Hematopoietic multipotent progenitor cell treated with erythropoietin and hydrocortisone succinate and interleukin-3 and kit ligand, for 6 days (in vitro differentiated cells): Measurements from ENCODE around the gene RPS5.
"Not testable (repeated sequence)": the region's sequence is repeated elsewhere in the genome, so short reads cannot be mapped to it uniquely, and the experiment has no call there.

Experiments used
- DNase-seq: peaks from one replicate; pipeline ENCODE4 v3.0.0-alpha.2; 2015

RPS5 gene

GRCh38 chr19:58386576-58387337 lies at the start of gene RPS5:
Gene RPS5, plus strand, starts transcription at chr19:58387269. Its CDS starts 869 bp downstream, at chr19:58388138.
- DNase-seq = peak; percentile 100

- no peak for DNase-seq
Measured at GRCh38 chr19:58338336-58338735, 48.7 kb upstream of the RPS5 start.

GRCh38 chr19:58338825-58339558 lies 48.1 kb upstream of the RPS5 start:
- DNase-seq = no peak

- no peak for DNase-seq
Measured at GRCh38 chr19:58345558-58345957, 41.5 kb upstream of the RPS5 start.

DNA sequence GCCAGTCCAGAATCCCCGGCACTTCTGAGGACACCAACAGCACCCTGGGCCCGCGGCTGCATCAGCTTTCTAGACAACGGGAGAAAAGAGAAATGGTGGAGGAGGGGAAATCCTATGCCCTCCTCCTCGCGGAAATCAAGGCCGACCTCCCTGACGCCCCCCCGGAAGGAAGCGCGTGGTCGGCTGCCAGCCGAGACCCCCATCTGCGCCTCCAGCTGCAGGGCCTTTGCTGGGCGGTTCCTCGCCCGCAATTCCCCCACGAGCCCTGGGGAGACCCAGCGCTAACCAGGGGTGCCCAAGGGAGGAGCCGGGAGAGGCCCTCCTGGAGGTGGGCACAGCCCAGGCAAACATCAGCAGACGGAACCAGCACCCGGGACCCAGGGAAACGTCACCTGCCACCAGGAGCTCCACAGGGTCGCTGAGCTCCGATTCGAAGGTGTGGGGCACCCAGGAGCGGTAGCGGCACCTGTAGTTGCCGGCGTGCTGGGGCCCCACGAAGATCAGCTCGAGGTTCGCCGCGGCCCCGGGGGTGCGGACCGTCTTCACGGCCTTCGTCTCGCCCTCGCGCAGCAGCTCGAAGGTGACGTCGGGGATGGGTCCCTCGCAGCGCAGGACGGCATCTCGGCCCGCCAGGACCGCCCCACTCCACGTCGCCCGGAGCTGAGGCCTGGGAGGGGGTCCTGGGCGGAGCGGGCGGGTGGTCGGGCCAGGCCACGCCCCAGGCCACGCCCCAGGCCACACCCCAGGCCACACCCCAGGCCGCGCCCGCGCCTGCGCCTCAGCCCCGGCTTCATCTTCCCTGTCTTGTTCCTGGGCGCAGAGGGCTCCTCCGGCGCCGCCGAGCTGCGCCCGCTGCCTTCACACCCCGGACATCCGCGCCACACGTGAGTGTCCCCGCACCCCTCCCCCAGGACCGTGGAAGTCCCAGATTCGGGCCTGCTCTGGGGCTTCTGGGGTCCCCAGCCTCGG lies 39.8 kb upstream of the RPS5 start:
- peak; percentile 58 for DNase-seq

- not testable (repeated sequence) for DNase-seq
Measured at GRCh38 chr19:58348080-58348479, 39.0 kb upstream of the RPS5 start.

- DNase-seq = no peak
Measured at GRCh38 chr19:58349590-58349989, 37.5 kb upstream of the RPS5 start.

DNA sequence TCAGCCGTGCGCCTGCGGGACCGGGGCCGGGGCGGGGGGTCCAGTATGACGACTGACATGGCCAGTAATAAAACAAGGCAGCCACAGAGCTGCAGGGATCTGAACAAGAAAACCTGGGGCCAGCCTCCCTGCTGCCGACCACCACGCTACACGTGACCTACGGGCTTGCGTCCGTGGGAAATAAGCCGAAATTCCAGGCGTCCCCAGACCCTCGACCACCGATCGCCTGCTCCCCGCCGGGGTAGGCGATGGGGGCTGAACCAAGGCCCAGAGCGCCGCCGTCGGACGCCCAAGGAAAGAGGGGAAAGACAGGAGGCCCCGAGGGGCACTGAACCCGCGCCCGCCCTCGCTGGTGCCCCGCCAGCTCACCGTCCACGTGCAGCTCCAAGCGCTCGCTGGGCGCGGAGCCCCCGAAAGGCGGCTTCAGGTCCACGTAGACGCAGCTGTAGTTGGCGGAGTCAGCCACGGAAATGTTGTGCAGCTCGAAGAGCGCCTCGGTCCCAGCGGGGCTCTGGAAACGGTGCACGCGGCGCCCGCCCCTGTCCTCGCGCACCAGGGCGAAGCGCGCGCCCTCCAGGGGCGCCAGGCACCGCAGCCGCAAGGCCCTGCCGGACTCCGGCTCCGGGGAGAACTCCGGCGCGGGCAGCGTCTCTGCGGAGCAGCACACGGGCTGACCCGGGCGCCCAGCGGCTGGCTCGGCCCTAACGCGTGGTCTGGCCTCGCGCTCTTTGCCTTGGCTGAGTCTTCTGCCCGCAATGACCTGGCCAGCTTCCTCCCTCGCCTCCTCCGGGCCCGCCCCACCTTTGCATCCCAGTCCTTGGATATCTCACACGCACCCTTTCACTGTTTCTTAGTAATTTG lies 36.8 kb upstream of the RPS5 start:
- DNase-seq = no peak

GRCh38 chr19:58350871-58351557 lies 36.1 kb upstream of the RPS5 start:
- no peak for DNase-seq

- no peak for DNase-seq
Measured at GRCh38 chr19:58351558-58351878, 35.6 kb upstream of the RPS5 start.

- no peak for DNase-seq
Measured at GRCh38 chr19:58351990-58352755, 34.9 kb upstream of the RPS5 start.

- DNase-seq = no peak
Measured at GRCh38 chr19:58352760-58353671, 34.1 kb upstream of the RPS5 start, which contains the start of gene A1BG. Gene A1BG, minus strand, starts transcription at chr19:58353492. Its CDS starts 55 bp downstream, at chr19:58353437.

- no peak for DNase-seq
Measured at GRCh38 chr19:58353717-58354477, 33.2 kb upstream of the RPS5 start.

- no peak for DNase-seq
Measured at GRCh38 chr19:58354478-58355030, 32.5 kb upstream of the RPS5 start.

DNA sequence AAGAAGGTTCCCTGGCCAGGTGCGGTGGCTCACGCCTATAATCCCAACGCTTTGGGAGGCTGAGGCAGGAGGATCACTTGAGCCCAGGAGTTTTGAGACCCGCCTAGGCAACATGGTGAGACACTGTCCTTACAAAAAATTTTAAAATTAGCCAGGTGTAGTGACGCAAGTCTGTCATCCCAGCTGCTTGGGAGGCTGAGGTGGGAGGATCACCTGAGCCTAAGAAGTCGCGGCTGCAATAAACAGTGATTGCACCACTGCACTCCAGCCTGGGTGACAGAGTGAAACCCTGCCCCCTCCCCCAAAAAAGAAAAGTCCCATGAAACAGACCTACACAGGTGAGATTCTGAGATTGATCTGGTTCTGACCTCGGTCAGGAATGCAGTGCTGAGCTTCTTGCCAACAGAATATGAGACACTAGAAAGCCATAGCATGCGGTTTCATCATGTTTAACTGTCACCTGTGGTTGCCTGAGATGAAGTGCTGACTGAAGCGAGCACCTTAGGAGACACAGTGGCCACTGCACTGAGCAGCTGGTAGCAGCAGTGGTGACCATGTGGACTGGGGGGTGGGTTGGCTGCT lies 31.8 kb upstream of the RPS5 start:
- DNase-seq = no peak

DNA sequence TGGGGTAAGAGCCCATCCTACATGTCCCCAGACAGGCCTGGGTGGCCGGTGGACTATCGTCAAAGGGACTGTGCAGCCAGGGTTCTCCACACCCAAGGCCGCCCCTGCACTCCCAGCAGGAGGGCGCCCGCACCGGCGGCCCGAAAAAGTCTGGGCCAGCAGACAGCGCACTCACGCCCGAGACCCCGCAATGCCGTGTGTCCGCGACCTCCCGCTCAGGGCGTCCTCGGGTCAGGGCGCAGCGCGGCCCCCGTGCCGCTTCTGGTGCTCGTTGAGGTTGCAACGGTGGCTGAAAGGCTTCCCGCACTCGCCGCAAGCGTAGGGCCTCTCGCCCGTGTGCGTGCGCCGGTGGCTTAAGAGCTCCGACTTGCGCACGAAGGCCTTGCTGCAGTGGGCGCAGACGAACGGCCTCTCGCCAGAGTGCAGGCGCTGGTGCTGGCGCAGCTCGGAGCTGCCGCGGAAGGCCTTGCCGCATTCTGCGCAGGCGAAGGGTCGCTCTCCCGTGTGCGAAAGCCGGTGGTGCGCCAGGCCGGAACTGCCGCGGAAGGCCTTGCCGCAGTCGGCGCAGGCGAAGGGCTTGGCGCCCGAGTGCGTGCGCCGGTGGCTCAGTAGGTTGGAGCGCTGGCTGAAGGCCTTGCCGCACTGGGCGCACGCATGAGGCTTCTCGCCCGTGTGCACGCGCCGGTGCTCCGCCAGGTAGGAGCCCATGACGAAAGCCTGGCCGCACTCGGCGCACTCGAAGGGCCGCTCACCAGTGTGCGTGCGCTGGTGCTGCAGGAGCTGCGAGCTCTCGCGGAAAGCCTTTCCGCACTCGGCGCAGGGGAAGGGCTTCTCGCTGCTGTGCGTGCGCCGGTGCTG lies 30.9 kb upstream of the RPS5 start:
- DNase-seq = peak; percentile 55
